NCI-H1694 (cell line): Measurements from ENCODE around the gene USP13.
"Not testable (repeated sequence)": the region's sequence is repeated elsewhere in the genome, so short reads cannot be mapped to it uniquely, and the experiment has no call there.

Source experiments
- DNase-seq: peaks from one replicate; lab custom pipeline; 2025; lab: John Stamatoyannopoulos, UW

The USP13 gene

DNA sequence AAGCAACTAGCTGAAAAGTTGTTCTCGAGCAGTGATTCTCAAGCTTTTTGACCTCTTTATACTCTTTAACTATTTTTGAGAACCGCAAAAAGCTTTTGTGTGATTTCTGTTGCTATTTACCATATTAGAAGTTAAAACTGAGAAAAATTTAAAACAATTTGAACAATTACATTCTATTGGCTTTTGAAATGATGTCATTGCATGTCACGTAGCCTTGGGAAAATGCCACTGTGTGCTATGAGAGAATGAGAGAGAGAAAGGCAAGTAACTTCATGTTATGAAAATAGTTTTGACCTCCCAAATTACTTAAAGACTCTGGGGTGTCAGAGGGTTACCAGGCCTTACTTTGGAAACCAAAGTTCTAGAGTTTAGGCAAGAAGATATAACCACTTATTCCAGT lies 8.0 kb downstream of the USP13 start:
- no peak for DNase-seq

DNA sequence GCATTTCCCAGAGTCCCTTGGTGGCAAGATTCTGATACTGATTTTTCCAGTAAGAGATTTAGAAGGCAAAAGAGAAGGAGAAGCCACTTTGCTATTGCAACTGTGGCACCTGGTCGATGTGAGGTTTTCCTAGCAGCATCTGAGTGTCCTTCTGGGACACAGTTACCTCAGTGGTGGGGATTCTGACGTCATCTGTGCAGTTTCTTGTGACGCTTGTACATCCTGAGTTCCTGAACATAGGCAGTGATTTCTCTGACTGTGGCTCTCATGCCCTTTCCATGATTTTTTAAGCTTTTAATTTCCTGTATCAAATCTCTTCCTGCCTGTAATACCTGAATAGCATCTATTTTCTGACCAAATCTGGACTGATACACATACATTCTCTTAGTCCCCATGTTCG lies 8.9 kb downstream of the USP13 start:
- no peak for DNase-seq

GRCh38 chr3:179663093-179663492 lies 10.3 kb downstream of the USP13 start:
- no peak for DNase-seq

DNA sequence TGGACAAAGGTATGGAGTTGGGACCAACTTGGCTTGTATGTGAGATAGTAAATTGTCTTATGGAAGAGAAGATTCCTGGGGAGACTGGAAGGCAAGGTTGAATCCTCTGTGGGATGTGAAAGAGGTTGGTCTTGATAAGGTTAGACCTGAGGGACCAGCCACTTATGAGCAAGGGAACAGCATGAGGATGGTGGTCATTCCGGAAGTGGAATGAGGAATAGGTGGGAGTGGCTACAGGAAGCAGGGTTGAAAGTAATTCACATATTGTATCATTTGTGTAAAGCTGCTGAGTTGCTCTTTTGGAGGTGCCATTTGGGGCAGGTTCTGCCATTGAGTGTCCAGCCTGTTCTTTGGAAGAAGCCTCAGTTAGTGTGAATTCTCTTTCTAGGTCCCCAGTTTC lies 13.2 kb downstream of the USP13 start:
- DNase-seq = no peak

DNA sequence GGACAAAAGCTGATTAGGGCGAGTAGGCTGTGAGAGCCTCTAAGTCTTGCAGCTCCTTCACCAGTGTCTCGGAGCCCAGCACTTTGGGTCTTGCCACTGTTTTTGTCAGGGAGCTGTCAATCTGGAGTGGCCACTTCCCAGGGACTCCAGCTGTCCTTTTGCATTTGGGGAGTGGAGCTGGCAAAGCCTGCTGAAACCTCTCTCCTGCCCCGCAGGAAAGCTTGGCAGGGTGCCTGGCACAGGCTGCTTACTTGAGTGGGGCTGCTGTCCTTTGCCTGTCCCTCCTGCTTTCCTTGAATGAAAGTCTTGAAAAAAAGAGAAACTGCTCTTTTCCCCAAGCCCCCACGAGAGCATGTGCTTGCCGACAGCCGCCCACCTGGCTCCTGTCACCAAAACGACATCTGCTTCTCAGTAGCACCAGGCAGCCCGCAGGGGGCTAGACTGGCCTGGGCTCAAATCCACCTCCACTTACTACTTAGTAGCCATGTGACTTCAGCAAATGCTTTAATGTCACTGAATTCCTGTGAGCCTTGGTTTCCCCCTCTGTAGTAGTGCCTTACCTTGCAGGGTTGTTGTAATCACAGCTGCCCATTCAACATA lies 13.7 kb downstream of the USP13 start:
- peak; percentile 40 for DNase-seq

GRCh38 chr3:179668429-179668828 lies 15.6 kb downstream of the USP13 start:
- no peak for DNase-seq

GRCh38 chr3:179670311-179670710 lies 17.5 kb downstream of the USP13 start:
- DNase-seq = no peak

DNA sequence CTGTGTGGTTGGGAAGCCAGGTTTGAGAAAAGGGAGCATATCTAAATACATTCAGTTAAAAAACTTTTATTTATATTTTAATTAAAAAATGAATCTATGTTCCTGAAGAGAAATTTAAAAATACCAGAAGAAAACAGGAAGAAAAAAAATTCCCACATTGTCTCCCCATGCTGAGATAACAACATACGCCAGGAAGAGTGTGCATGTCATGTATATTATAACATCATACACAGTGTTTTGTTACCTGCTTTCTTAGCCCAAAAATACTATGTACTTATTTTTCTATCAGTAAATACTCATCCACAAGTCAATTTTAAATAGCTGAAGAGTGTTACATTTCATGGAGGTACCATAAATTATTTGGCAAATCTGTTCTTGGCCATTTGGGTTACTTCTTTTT lies 18.5 kb downstream of the USP13 start:
- no peak for DNase-seq

DNA sequence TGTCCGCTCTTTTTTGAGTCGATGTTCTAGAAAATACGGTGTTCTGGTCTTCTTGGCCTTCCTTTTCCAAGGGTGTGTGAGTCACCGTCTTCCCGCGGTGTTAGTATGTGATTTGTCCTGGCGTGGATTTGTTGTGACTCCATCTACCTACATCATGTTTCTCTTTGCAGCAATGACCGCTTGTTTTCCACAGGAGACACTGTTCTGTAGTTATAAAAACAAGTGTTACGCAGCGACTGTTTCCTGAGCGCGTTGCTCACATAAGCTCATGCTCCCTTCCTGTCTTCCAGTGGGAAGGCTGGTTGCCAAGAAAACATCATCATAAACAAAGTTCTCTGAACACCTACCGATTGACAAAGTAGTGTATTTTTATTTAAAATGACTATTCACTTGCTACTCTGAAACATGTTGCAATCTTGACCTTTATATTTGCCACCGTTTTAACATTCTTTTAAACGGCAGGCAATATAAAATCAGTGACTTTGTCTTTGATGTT lies 19.0 kb downstream of the USP13 start:
- DNase-seq = no peak

DNA sequence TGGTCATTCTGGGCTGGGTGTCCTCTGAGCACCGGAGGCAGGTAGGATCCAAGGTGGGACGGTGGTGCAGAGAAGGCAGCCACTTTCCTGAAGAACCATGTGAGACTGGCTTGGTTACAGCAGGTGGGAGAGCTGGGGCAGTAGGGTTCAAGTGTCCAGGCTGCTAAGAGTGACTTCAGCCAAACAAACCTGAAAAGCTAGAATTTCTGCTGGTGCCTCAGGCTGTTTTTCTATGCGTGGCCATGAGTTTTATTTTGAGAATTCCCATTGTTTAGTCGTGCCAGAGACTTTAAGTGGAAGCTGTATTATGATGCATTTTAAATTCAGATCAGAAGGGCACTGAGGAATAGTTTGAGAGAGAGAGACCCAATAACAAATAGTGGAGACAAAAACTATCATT lies 20.1 kb downstream of the USP13 start:
- no peak for DNase-seq

DNA sequence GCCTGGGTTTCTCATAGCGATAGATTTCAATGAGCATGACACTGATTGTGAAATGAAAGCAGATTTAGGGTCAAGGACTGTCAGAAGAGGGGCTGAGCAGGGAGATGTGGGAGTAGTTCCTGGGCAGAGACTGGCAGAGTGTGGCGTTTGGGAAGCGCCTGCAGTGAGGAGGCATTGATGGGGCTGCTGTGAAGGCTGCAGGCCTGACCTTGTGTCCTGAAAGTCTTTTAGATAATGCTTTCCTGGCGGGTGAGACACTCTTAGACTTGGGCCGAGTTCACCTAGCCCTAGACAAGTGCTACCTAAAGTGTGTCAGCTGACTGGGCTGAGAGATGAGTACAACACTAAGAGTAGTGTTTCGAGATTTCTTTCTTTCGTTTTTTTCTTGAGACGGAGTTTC lies 20.7 kb downstream of the USP13 start:
- DNase-seq = no peak

GRCh38 chr3:179676081-179676480 lies 23.2 kb downstream of the USP13 start:
- no peak for DNase-seq

DNA sequence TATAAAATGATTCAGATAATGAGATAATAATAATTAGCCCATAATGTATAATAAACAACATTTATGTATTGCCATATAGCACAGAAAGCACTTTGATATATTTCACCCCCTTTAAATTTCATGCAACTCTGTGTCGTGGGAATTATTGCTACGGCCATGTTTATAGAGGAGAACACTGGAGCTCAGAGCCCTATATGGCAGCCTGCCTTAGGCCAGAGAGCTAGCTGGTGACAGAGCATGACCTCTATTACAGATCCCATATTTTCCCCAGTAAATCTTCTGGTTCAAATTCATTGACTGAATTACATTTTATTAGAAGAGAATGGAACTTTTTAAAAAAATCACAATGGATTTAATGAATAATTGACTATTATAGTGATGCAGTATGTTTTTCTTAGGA lies 25.0 kb downstream of the USP13 start:
- no peak for DNase-seq

- DNase-seq = no peak
Observed at GRCh38 chr3:179681492-179682263, 28.8 kb downstream of the USP13 start.

DNA sequence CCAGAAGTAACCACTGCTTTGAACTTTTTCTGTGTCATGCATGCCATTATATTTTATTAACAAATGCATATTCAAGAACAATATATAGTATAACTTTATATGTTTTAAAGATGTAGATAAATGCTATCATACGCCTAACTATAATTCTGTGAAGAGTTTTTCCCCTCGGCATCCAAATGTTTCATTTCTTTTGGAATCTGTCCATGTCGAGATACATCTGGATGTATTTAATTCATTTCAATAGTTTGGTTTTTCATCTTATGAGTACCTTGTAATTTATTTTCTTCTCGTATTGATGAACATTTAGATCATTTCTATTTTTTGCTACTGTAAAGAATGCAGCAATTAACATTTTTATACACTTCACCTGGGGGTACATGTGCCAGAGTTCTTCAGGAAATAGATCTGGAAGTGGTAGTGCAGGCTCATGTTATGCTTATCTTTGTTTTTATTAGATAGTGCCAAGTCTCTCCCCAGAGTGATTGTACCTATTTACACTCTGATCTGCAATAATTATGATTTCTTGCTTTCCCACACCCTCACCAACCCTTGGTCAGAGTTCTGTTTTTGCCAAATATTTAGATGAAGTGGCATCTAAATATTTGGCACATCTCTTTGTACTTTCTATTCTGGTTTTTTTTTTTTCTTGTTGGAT lies 29.7 kb downstream of the USP13 start:
- DNase-seq = no peak

DNA sequence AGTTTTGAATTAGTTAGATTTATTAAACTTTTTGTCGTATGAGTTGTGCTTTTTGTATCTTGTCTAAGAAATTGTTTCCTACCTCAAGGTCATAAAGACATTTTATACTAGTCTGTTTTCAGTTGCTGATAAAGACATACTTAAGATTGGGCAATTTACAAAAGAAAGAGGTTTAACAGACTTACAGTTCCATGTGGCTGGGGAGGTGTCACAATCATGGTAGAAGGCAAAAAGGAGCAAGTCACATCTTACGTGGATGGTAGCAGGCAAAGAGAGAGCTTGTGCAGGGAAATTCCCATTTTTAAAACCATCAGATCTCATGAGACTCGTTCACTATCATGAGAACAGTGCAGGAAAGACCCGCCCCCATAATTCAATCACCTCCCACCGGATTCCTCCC lies 30.4 kb downstream of the USP13 start:
- not testable (repeated sequence) for DNase-seq

GRCh38 chr3:179687967-179688535 lies 35.2 kb downstream of the USP13 start:
- DNase-seq = no peak

- DNase-seq = no peak
Observed at GRCh38 chr3:179688850-179689249, 36.0 kb downstream of the USP13 start.

DNA sequence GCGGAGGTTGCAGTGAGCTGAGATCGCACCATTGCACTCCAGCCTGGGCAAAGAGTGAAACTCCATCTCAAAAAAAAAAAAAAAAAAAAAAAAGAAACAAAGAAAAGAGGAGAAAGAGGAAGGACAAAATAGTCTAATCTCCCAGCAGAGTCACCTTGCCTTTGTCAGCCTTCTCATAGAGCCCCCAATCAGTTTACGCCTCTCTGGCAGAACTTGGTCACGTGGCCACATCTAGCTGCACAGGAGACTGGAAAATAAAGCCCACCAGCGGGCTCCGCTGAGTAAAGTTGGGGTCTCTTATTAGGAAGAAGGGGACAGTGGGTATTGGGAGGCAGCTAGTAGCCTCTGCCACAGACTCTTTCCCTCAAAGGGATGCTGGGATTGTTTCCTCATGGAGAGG lies 41.9 kb downstream of the USP13 start:
- no peak for DNase-seq

DNA sequence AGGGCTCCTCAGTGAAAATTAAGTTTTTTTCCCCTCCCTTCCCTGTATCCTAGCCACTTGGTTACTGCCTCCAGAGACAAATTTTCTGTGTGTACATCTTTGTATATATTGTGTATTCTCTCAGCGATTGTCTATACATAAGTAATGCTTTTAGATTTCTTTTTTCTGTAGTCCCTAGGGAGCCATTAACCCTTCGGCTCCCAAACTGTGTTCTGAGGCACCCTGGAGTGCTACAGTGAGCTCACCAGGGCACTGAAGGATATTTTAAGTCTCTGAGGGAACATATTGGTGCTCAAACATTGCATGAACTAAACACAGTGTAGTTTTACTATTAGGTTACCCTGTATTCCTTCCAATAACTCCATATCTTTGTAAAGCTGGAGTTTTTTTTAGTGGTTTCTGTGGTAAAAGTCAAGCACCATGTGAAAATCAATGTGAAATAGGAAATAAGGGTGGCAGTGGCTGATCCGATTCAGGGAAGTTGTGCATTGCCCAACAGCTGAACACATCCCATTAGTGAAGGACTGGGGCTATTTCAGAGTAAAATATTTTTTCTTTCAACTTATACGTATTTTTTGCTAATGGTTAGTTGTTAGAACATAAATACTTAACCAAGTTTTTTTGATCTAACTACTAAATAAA lies 43.0 kb downstream of the USP13 start:
- no peak for DNase-seq

DNA sequence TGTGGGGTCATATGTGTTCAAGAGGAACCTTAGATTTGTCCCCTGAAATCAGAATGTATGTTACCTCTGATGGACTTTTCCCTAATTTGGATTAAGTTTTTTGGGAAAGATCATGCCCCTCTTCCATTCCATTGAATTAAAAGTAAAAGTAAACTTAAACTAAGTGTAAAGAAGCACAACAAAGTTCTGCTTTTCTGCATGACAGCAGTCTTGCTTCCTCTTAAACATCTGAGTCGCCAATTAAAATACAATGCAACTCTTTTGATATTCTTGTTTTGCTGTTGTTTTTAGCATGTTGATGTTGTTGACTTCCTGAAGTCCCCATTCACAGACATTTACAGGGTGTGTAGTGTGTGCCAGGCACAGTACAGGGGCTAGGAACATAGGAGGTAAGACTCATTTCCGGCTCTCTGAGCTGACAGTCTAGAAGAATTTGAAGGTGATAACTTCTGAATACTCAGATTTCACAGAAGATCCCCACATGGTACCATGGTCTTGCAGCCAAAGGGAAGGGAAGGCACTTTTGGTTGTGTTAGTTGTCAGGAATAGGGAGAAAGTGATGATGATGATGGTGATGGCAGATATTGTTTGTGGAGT lies 45.0 kb downstream of the USP13 start:
- DNase-seq = no peak

GRCh38 chr3:179700716-179701115 lies 47.9 kb downstream of the USP13 start:
- no peak for DNase-seq
